Adipocyte (in vitro differentiated cells): ENCODE measurements around the gene DDX27.
A peak's percentile ranks its signal among the peaks of the same experiment; 100 is the strongest.

Experiments used
- DNase-seq: peaks from one replicate; pipeline ENCODE4 v3.0.0-alpha.2; 2015; ENCODE audit warnings: low read depth
- H3K27me3 ChIP-seq: replicated peaks from 2 replicates; pipeline ENCODE4 v1.7.0; 2013; ENCODE audit warnings: mild to moderate bottlenecking, low read length, moderate library complexity; ENCODE audit not compliant: control insufficient read depth, insufficient read depth
- H3K36me3 ChIP-seq: 2 replicates; pipeline ENCODE4 v1.7.0; 2013; ENCODE audit warnings: low read length, mild to moderate bottlenecking, moderate library complexity; ENCODE audit not compliant: control insufficient read depth, insufficient read depth, severe bottlenecking
- H3K4me1 ChIP-seq: 2 replicates; pipeline ENCODE4 v1.7.0; 2013; ENCODE audit warnings: mild to moderate bottlenecking, low read length, moderate library complexity; ENCODE audit not compliant: control insufficient read depth, insufficient read depth
- H3K4me3 ChIP-seq: 2 replicates; pipeline ENCODE4 v1.7.0; 2013; ENCODE audit warnings: mild to moderate bottlenecking, low read length, moderate library complexity
- H3K9ac ChIP-seq: 2 replicates; pipeline ENCODE4 v1.7.0; 2013; ENCODE audit warnings: mild to moderate bottlenecking, low read length, moderate library complexity
- H3K9me3 ChIP-seq: 2 replicates; pipeline ENCODE4 v1.7.0; 2013; ENCODE audit warnings: mild to moderate bottlenecking, low read length, moderate library complexity; ENCODE audit not compliant: control insufficient read depth

The DDX27 gene

GRCh38 chr20:49256261-49256660 lies 37.0 kb downstream of the DDX27 start:
- H3K36me3 ChIP-seq, result peaks cover 92% of the 10 kb centered on the region
- no peaks in the 10 kb centered on the region for H3K27me3 ChIP-seq
- no peak for DNase-seq
- H3K4me3 ChIP-seq, result no peak overlapping the region
- H3K9me3 ChIP-seq, result no peaks in the 10 kb centered on the region
- no peak overlapping the region for H3K9ac ChIP-seq
- no peaks in the 10 kb centered on the region for H3K4me1 ChIP-seq

- Histone ChIP-seq H3K9ac (no peak overlapping the region), H3K4me1 (no peaks in the 10 kb centered on the region), H3K27me3 (no peaks in the 10 kb centered on the region), H3K4me3 (no peak overlapping the region), H3K36me3 (peaks cover 92% of the 10 kb centered on the region), H3K9me3 (no peaks in the 10 kb centered on the region)
- DNase-seq, result no peak
Observed at GRCh38 chr20:49259284-49259683, 40.1 kb downstream of the DDX27 start.

GRCh38 chr20:49259799-49260198 lies 40.6 kb downstream of the DDX27 start:
- Histone ChIP-seq H3K4me3 (no peak overlapping the region), H3K9me3 (no peaks in the 10 kb centered on the region), H3K27me3 (no peaks in the 10 kb centered on the region), H3K36me3 (peaks cover 92% of the 10 kb centered on the region), H3K9ac (no peak overlapping the region), H3K4me1 (no peaks in the 10 kb centered on the region)
- DNase-seq, result no peak

GRCh38 chr20:49260218-49260617 lies 41.0 kb downstream of the DDX27 start:
- no peak for DNase-seq
- Histone ChIP-seq H3K4me1 (no peaks in the 10 kb centered on the region), H3K9me3 (no peaks in the 10 kb centered on the region), H3K27me3 (no peaks in the 10 kb centered on the region), H3K9ac (no peak overlapping the region), H3K36me3 (peaks cover 92% of the 10 kb centered on the region), H3K4me3 (no peak overlapping the region)

- Histone ChIP-seq H3K27me3 (no peaks in the 10 kb centered on the region), H3K36me3 (peaks cover 91% of the 10 kb centered on the region)
- DNase-seq, result no peak
Observed at GRCh38 chr20:49261173-49261572, 42.0 kb downstream of the DDX27 start.

GRCh38 chr20:49262444-49262843 lies 43.2 kb downstream of the DDX27 start:
- Histone ChIP-seq H3K9ac (no peak overlapping the region), H3K9me3 (no peaks in the 10 kb centered on the region), H3K4me1 (peaks cover 7% of the 10 kb centered on the region), H3K4me3 (no peak overlapping the region), H3K27me3 (no peaks in the 10 kb centered on the region), H3K36me3 (peaks cover 82% of the 10 kb centered on the region)
- DNase-seq, result no peak

More at GRCh38 chr20:49261173-49261572, 42.0 kb downstream of the DDX27 start:
- Histone ChIP-seq H3K9me3 (no peaks in the 10 kb centered on the region), H3K4me1 (peaks cover 3% of the 10 kb centered on the region), H3K4me3 (no peak overlapping the region), H3K9ac (no peak overlapping the region)

- Histone ChIP-seq H3K36me3 (peaks cover 74% of the 10 kb centered on the region), H3K9ac (no peak overlapping the region), H3K27me3 (no peaks in the 10 kb centered on the region), H3K4me3 (peak overlapping the region; percentile 39), H3K9me3 (no peaks in the 10 kb centered on the region), H3K4me1 (peaks cover 30% of the 10 kb centered on the region)
- DNase-seq, result no peak
Observed at GRCh38 chr20:49267327-49267726, 48.1 kb downstream of the DDX27 start.

- Histone ChIP-seq H3K4me3 (peak overlapping the region; percentile 66), H3K9ac (no peak overlapping the region), H3K27me3 (no peaks in the 10 kb centered on the region), H3K4me1 (peaks cover 30% of the 10 kb centered on the region), H3K9me3 (no peaks in the 10 kb centered on the region), H3K36me3 (peaks cover 74% of the 10 kb centered on the region)
- no peak for DNase-seq
Observed at GRCh38 chr20:49268600-49269365, 49.6 kb downstream of the DDX27 start.

GRCh38 chr20:49270177-49270576 lies 51.0 kb downstream of the DDX27 start:
- Histone ChIP-seq H3K4me1 (peaks cover 32% of the 10 kb centered on the region), H3K9me3 (no peaks in the 10 kb centered on the region), H3K27me3 (no peaks in the 10 kb centered on the region), H3K4me3 (peak overlapping the region; percentile 66), H3K9ac (no peak overlapping the region), H3K36me3 (peaks cover 69% of the 10 kb centered on the region)
- no peak for DNase-seq

GRCh38 chr20:49270736-49271135 lies 51.5 kb downstream of the DDX27 start:
- peaks cover 69% of the 10 kb centered on the region for H3K36me3 ChIP-seq
- no peak for DNase-seq
- no peak overlapping the region for H3K9ac ChIP-seq
- H3K4me3 ChIP-seq, result no peak overlapping the region
- H3K9me3 ChIP-seq, result no peaks in the 10 kb centered on the region
- no peaks in the 10 kb centered on the region for H3K27me3 ChIP-seq
- H3K4me1 ChIP-seq, result peaks cover 37% of the 10 kb centered on the region

- Histone ChIP-seq H3K4me3 (no peak overlapping the region), H3K9ac (no peak overlapping the region), H3K27me3 (no peaks in the 10 kb centered on the region), H3K4me1 (peaks cover 41% of the 10 kb centered on the region), H3K36me3 (peaks cover 63% of the 10 kb centered on the region), H3K9me3 (no peaks in the 10 kb centered on the region)
- no peak for DNase-seq
Observed at GRCh38 chr20:49272654-49273053, 53.4 kb downstream of the DDX27 start.
